ENCODE measurements around the gene COL15A1. TPM values are rescaled to one million over a fixed set of nuclear protein-coding genes. Genes with fewer than 3 reads are reported as not detected.

Gene COL15A1
- total RNA-seq, 1 experiment from 2014 or later: not detected

DNA sequence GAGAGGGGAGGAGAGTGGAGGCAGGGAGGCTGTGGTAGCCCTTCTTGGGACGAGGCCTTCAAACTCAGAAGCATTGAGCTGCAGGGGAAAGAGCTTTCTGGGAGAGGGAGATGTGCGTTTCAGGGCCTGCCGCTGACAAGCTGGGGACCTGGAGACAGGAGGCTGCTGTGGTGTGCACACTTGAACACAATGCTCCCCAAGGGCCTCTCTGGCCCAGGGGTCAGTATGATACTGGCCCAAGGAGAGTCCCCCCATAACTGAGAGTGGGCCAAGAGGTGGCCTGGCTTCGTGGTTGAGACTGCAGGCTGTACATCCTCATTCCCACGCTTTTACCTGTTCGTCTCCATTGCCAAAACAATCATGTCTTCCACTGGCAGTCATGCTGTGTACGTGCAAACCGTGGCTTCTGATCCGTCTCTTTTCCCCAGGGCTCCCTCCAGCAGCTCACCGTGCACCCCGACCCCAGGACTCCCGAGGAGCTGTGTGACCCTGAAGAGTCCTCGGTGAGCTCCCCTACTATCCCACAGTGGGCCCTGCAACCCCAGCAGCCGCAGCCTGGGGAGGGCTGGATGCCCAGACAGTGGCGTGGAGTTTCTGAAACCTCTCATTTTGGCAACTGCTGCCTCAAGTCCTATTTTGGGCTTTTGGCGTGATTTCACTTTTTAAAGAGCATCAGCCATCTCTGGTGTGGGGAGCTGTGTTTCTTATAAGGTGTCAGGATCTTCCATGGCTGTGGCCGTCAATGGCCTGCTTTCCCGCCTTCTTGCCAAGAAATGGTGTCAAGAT, 43.4 kb downstream of the COL15A1 start:
- BruUV-seq (replicated peaks): no TSS peak
- Mint-ChIP-seq H3K4me3 (ENCODE audit: unreplicated experiment) (no peak overlapping the region), H3K4me1 (ENCODE audit: insufficient read depth, unreplicated experiment) (peaks cover 18% of the 10 kb centered on the region), H3K27ac (ENCODE audit: low read depth, unreplicated experiment) (no peak overlapping the region), H3K9me3 (ENCODE audit: unreplicated experiment) (no peaks in the 10 kb centered on the region), H3K27me3 (ENCODE audit: insufficient read depth, unreplicated experiment) (no peaks in the 10 kb centered on the region), H3K36me3 (ENCODE audit: insufficient read depth, unreplicated experiment) (no peaks in the 10 kb centered on the region)
- no peak for DNase-seq (ENCODE audit: unreplicated experiment)
- POLR2A ChIA-PET: no interaction called here
- TF ChIP-seq, protein P1, sequence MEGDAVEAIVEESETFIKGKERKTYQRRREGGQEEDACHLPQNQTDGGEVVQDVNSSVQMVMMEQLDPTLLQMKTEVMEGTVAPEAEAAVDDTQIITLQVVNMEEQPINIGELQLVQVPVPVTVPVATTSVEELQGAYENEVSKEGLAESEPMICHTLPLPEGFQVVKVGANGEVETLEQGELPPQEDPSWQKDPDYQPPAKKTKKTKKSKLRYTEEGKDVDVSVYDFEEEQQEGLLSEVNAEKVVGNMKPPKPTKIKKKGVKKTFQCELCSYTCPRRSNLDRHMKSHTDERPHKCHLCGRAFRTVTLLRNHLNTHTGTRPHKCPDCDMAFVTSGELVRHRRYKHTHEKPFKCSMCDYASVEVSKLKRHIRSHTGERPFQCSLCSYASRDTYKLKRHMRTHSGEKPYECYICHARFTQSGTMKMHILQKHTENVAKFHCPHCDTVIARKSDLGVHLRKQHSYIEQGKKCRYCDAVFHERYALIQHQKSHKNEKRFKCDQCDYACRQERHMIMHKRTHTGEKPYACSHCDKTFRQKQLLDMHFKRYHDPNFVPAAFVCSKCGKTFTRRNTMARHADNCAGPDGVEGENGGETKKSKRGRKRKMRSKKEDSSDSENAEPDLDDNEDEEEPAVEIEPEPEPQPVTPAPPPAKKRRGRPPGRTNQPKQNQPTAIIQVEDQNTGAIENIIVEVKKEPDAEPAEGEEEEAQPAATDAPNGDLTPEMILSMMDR (IDR thresholded peaks at IDR 0.05; ENCODE audit: unreplicated experiment): no peak
- intact Hi-C loops (cut with micrococcal nuclease): no loop called here
- CTCF ChIA-PET: interaction anchor here (0.7 to 1.8 kb wide), 6 partner anchors 10 to 1834 kb away, joined by 3 to 8 read pairs (median 5); no protein-coding TSS in a partner anchor

DNA sequence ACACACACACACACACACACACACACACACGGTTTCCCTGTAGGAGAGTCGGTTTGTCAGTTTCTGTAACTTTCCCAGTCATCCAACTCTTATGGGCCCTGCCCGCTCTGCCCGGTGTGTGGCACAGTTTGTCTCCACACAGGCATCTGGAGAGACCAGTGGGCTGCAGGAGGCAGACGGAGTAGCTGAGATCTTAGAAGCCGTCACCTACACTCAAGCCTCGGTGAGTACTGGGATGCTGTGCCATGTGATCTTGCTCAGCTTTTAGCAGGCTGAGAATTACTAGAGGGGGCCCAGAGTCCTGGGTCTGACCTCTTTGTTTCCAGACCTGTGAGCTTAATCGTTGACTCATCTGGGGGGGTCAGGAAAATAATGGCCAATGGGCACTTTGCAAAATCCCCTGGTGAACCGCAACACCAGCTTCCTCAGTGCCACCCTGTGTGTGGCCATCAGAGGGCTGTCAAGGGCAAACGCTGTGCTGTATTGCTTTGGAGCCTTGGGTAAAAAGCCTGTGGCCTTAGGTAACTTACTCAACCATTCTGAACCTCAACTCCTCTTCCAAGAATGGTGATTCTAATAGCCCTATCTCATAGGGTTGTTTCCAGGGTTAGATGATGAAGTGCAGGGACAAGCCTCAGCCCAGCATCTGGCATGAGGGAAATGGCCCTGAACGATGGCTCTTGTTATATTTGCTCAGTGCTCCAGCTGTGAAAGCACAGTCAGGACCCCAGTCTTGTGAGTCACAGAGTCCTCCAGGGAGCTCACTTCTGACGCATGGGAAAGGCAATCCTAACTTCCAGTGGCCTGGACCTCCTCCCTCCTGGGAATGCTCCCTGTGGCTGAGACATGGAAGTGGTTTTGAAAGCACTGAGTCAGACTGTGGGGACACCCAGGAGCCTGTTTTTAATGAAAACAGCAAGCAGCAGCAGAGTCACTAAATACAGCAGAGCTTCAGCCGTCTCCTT, 45.6 kb downstream of the COL15A1 start:
- Mint-ChIP-seq H3K27ac (ENCODE audit: low read depth, unreplicated experiment) (no peak overlapping the region), H3K9me3 (ENCODE audit: unreplicated experiment) (no peaks in the 10 kb centered on the region), H3K4me1 (ENCODE audit: insufficient read depth, unreplicated experiment) (peaks cover 18% of the 10 kb centered on the region), H3K36me3 (ENCODE audit: insufficient read depth, unreplicated experiment) (no peaks in the 10 kb centered on the region), H3K27me3 (ENCODE audit: insufficient read depth, unreplicated experiment) (peaks cover 11% of the 10 kb centered on the region), H3K4me3 (ENCODE audit: unreplicated experiment) (no peak overlapping the region)
- CTCF ChIA-PET: interaction anchor here (0.9 to 2.6 kb wide), 7 partner anchors 9 to 151 kb away, joined by 3 to 11 read pairs (median 4); no protein-coding TSS in a partner anchor
- intact Hi-C loops (cut with micrococcal nuclease): no loop called here
- POLR2A ChIA-PET: interaction anchor here (0.9 kb wide), 1 partner anchor 550 kb away, joined by 3 read pairs; no protein-coding TSS in a partner anchor
- TF ChIP-seq, protein P1 (IDR thresholded peaks at IDR 0.05; ENCODE audit: unreplicated experiment): no peak
- peak; percentile 95 for DNase-seq (ENCODE audit: unreplicated experiment)
- BruUV-seq (replicated peaks): no TSS peak

DNA sequence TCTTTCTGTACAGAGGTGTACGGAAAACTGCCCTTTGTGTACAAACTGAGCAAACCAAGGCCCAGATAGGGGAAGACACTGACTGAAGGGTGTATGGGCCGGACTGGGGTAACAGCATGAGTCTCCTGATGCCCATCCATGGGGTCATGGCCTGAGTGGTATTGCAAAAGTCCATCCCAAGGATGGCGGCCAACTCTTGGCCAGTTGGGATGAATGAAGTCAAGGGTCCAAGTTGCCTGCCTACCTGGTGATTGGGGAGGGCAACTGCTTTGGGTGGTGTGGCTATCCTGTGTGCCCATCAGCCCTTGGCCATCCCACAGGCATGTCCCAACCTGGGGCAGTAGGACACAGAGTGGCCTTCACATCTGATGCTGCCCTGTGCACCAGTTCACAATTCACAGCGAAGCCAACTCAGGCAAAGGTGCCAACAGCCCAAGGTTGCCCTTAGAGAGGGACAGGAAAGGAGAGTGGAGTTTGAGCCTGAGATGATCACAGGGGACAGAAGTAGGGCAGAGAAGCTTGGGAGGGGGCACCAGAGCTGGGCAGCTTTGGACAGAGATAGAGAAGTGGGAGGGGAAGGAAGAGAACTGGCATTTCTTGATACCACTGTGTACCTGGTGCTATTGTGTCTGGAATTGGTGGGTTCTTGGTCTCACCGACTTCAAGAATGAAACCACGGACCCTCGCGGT, 46.6 kb downstream of the COL15A1 start:
- Mint-ChIP-seq H3K4me1 (ENCODE audit: insufficient read depth, unreplicated experiment) (peaks cover 21% of the 10 kb centered on the region), H3K36me3 (ENCODE audit: insufficient read depth, unreplicated experiment) (no peaks in the 10 kb centered on the region), H3K9me3 (ENCODE audit: unreplicated experiment) (no peaks in the 10 kb centered on the region), H3K4me3 (ENCODE audit: unreplicated experiment) (no peak overlapping the region), H3K27me3 (ENCODE audit: insufficient read depth, unreplicated experiment) (peaks cover 17% of the 10 kb centered on the region), H3K27ac (ENCODE audit: low read depth, unreplicated experiment) (no peak overlapping the region)
- no peak for DNase-seq (ENCODE audit: unreplicated experiment)
- CTCF ChIA-PET: interaction anchor here (1.1 to 2.6 kb wide), 7 partner anchors 8 to 152 kb away, joined by 3 to 11 read pairs (median 7); no protein-coding TSS in a partner anchor
- BruUV-seq (replicated peaks): no TSS peak
- POLR2A ChIA-PET: interaction anchor here (0.9 kb wide), 1 partner anchor 551 kb away, joined by 3 read pairs; no protein-coding TSS in a partner anchor
- TF ChIP-seq, protein P1 (IDR thresholded peaks at IDR 0.05; ENCODE audit: unreplicated experiment): no peak
- intact Hi-C loops (cut with micrococcal nuclease): no loop called here

Measured in MCF 10A (cell line).